K562 (cell line): ENCODE data around the gene GSTM1. TPM values are rescaled to one million over a fixed set of nuclear protein-coding genes. Genes with fewer than 3 reads are reported as not detected.

ENCODE experiments used
- ATAC-seq: fragments of 200-7000 bp; cut with Tn5 transposase; 3 replicates; pipeline ENCODE4 v1.9.1; 2020; ENCODE audit warnings: moderate library complexity
- BruUV-seq: library from RNA; stranded (reverse); fragments of 400-500 nt; replicated peaks from 2 replicates; lab custom pipeline; 2021; lab: Mats Ljungman, UMichigan
- CTCF ChIA-PET: fragments of 300-600 bp; formaldehyde crosslinking; extraction: SDS; loops from one replicate; lab custom pipeline; 2021; ENCODE audit warnings: low intra/inter-chr PET ratio; lab: Yijun Ruan, JAX
- POLR2A ChIA-PET: fragments of 300-600, 350-650 bp; sonication (Branson Sonifier 250); formaldehyde crosslinking; extraction: SDS; loops from one replicate; lab custom pipeline; 2021; ENCODE audit warnings: antibody characterized with exemption, inconsistent platforms; lab: Yijun Ruan, JAX
- DNase-seq, 4 experiments: peaks; one replicate each; pipeline versions ENCODE4 v3.0.0 to v3.0.0-alpha.2; 2011 to 2018; ENCODE audit warnings: low spot score in 3 of 4, mixed read lengths in 3 of 4; ENCODE audit errors: extremely low read depth in 1 of 4
- FAIRE-seq: peaks from 2 replicates; lab custom pipeline; 2011; peaks lifted over from hg19 to GRCh38; lab: Jason Lieb, UNC
- H2AFZ ChIP-seq: 2 replicates; pipeline ENCODE4 v1.6.0; 2011; ENCODE audit warnings: low read depth, low read length, control low read depth, inconsistent platforms
- H3K27ac ChIP-seq: fragments of 200-600 bp; 3 replicates; pipeline ENCODE4 v1.8.0; 2011; ENCODE audit warnings: low read depth, mild to moderate bottlenecking, control low read depth, inconsistent platforms, low read length, moderate library complexity, mixed read lengths; ENCODE audit errors: extremely low read depth
- H3K27me3 ChIP-seq, 2 experiments: fragments of 300-600 bp in 1 of 2; 2 replicates in 1 of 2; 3 replicates in 1 of 2; pipeline versions ENCODE4 v1.6.0 to v1.8.0; 2011; ENCODE audit warnings: inconsistent platforms in 2 of 2, low read length in 2 of 2, mild to moderate bottlenecking in 1 of 2, mixed read lengths in 1 of 2, moderate library complexity in 1 of 2; ENCODE audit not compliant: control insufficient read depth in 2 of 2, insufficient read depth in 2 of 2
- H3K36me3 ChIP-seq: fragments of 300-600 bp; 3 replicates; pipeline ENCODE4 v1.8.0; 2011; ENCODE audit warnings: mild to moderate bottlenecking, low read length, inconsistent platforms; ENCODE audit not compliant: control insufficient read depth, insufficient read depth
- H3K4me1 ChIP-seq, 2 experiments: fragments of 200-600 bp in 1 of 2; replicated peaks in 1 of 2; 2 replicates in 1 of 2; 3 replicates in 1 of 2; pipeline versions ENCODE4 v1.5.1 to v1.8.0; 2011; ENCODE audit warnings: inconsistent platforms in 2 of 2, low read length in 2 of 2, mild to moderate bottlenecking in 1 of 2, mixed read lengths in 1 of 2, moderate library complexity in 1 of 2; ENCODE audit not compliant: control insufficient read depth in 2 of 2, insufficient read depth in 2 of 2
- H3K4me2 ChIP-seq: 2 replicates; pipeline ENCODE4 v1.6.1; 2011; ENCODE audit warnings: low read length, control low read depth, inconsistent platforms, mixed read lengths; ENCODE audit not compliant: insufficient read depth
- H3K4me3 ChIP-seq: fragments of 200-600 bp; sonication (generic), shearing (Covaris generic); 2 replicates; pipeline ENCODE4 v1.5.1; 2016; ENCODE audit warnings: control low read depth, inconsistent platforms
- H3K79me2 ChIP-seq: fragments of 200-600 bp; 3 replicates; pipeline ENCODE4 v1.8.0; 2011; ENCODE audit warnings: low read length, inconsistent platforms; ENCODE audit not compliant: control insufficient read depth, insufficient read depth
- H3K9ac ChIP-seq, 2 experiments: 2 replicates each; pipeline versions ENCODE4 v1.6.0 to v1.6.1; 2011; ENCODE audit warnings: low read depth in 2 of 2, low read length in 2 of 2, control low read depth in 1 of 2, inconsistent platforms in 1 of 2, mild to moderate bottlenecking in 1 of 2, mixed read lengths in 1 of 2; ENCODE audit not compliant: insufficient read depth in 1 of 2
- H3K9me1 ChIP-seq: one replicate; pipeline ENCODE4 v1.6.0; 2011; ENCODE audit warnings: inconsistent platforms, mild to moderate bottlenecking, low read length, moderate library complexity; ENCODE audit not compliant: control insufficient read depth, insufficient read depth
- H3K9me3 ChIP-seq: replicated peaks from 2 replicates; pipeline ENCODE4 v1.5.1; 2011; ENCODE audit warnings: low read depth, low read length, inconsistent platforms; ENCODE audit not compliant: control insufficient read depth, insufficient read depth
- H4K20me1 ChIP-seq: replicated peaks from 2 replicates; pipeline ENCODE4 v1.6.1; 2011; ENCODE audit warnings: low read length, inconsistent platforms, mixed read lengths; ENCODE audit not compliant: control insufficient read depth, insufficient read depth
- ARID1B ChIP-seq: fragments of 450-650 bp; IDR thresholded peaks from 2 replicates; pipeline ENCODE4 v1.6.1; 2016; ENCODE audit warnings: antibody characterized with exemption, mild to moderate bottlenecking, inconsistent platforms
- BHLHE40 ChIP-seq: IDR thresholded peaks from 2 replicates; pipeline ENCODE4 v1.6.1; 2011; ENCODE audit warnings: low read length, improper control_type of control experiment
- CBFA2T3 ChIP-seq: fragments of 450-650 bp; IDR thresholded peaks from 2 replicates; pipeline ENCODE4 v1.6.1; 2017
- FOSL1 ChIP-seq: fragments of 200-800 bp; sonication (Bioruptor generic); conservative IDR thresholded peaks from 2 replicates; pipeline ENCODE4 v1.6.1; 2016; ENCODE audit warnings: missing genetic modification characterization, missing compliant biosample characterization
- FOXK2 ChIP-seq, 2 experiments: fragments of 450-650 bp; IDR thresholded peaks in 1 of 2; conservative IDR thresholded peaks in 1 of 2; 2 replicates each; pipeline ENCODE4 v1.6.1; 2016; ENCODE audit warnings: low read depth in 2 of 2, mild to moderate bottlenecking in 1 of 2
- LCOR ChIP-seq: sonication (generic); formaldehyde crosslinking; IDR thresholded peaks from 2 replicates; pipeline ENCODE4 v1.8.0; 2022; ENCODE audit warnings: mild to moderate bottlenecking, missing genetic modification reagents
- MNT ChIP-seq, 2 experiments: fragments of 450-650 bp; conservative IDR thresholded peaks; 2 replicates each; pipeline ENCODE4 v1.6.1; 2017; ENCODE audit warnings: mild to moderate bottlenecking in 2 of 2, moderate library complexity in 2 of 2
- MTA1 ChIP-seq: fragments of 450-650 bp; IDR thresholded peaks from 2 replicates; pipeline ENCODE4 v1.6.1; 2017; ENCODE audit warnings: borderline replicate concordance
- MTA3 ChIP-seq: fragments of 450-650 bp; formaldehyde crosslinking; IDR thresholded peaks from 2 replicates; pipeline ENCODE4 v1.6.1; 2017; ENCODE audit warnings: mild to moderate bottlenecking, borderline replicate concordance
- NCOR1 ChIP-seq: fragments of 450-650 bp; IDR thresholded peaks from 2 replicates; pipeline ENCODE4 v1.6.1; 2016; ENCODE audit warnings: mild to moderate bottlenecking, moderate library complexity
- NFIC ChIP-seq: fragments of 450-650 bp; IDR thresholded peaks from 2 replicates; pipeline ENCODE4 v1.6.1; 2017; ENCODE audit warnings: mild to moderate bottlenecking, inconsistent platforms
- NFIX ChIP-seq: fragments of 250-450 bp; sonication (Bioruptor Pico); IDR thresholded peaks from 2 replicates; pipeline ENCODE4 v1.4.0; 2020; ENCODE audit warnings: low read depth, mild to moderate bottlenecking, moderate library complexity
- NR1H2 ChIP-seq: sonication (generic); formaldehyde crosslinking; IDR thresholded peaks from 2 replicates; pipeline ENCODE4 v1.4.0; 2020; ENCODE audit warnings: mild to moderate bottlenecking, missing genetic modification reagents
- PHF21A ChIP-seq: fragments of 450-650 bp; IDR thresholded peaks from 2 replicates; pipeline ENCODE4 v1.6.1; 2017; ENCODE audit warnings: low read depth, borderline replicate concordance
- RAD21 ChIP-seq, 2 experiments: fragments of 250-450 bp in 1 of 2; fragments of 450-650 bp in 1 of 2; sonication (Bioruptor Pico) in 1 of 2; formaldehyde crosslinking in 1 of 2; IDR thresholded peaks in 1 of 2; conservative IDR thresholded peaks in 1 of 2; 2 replicates each; pipeline versions ENCODE4 v1.4.0 to v1.8.0; 2020 to 2022; ENCODE audit warnings: mild to moderate bottlenecking in 2 of 2, moderate library complexity in 1 of 2
- RB1 ChIP-seq: fragments of 450-650 bp; IDR thresholded peaks from 2 replicates; pipeline ENCODE4 v1.6.1; 2017; ENCODE audit warnings: low read depth, mild to moderate bottlenecking
- SMAD1 ChIP-seq: fragments of 150-350 bp; IDR thresholded peaks from 2 replicates; pipeline ENCODE4 v1.6.1; 2014; ENCODE audit warnings: low read length, low read depth; ENCODE audit not compliant: partially characterized antibody
- SOX6 ChIP-seq: fragments of 450-650 bp; IDR thresholded peaks from 2 replicates; pipeline ENCODE4 v1.6.1; 2014; ENCODE audit warnings: mild to moderate bottlenecking
- USF1 ChIP-seq: sonication (generic); formaldehyde crosslinking; IDR thresholded peaks from 2 replicates; pipeline ENCODE4 v1.9.0; 2022; ENCODE audit warnings: mild to moderate bottlenecking, missing genetic modification reagents
- USF2 ChIP-seq: sonication (generic); formaldehyde crosslinking; IDR thresholded peaks from 2 replicates; pipeline ENCODE4 v1.5.0; 2020; ENCODE audit warnings: missing genetic modification reagents
- ZFP36 ChIP-seq: fragments of 150-350 bp; IDR thresholded peaks from 2 replicates; pipeline ENCODE4 v1.6.1; 2018; ENCODE audit warnings: low read length, low read depth; ENCODE audit not compliant: partially characterized antibody
- WGBS: fragments of 100-300 bp; shearing (Covaris generic); methylation state at CpG from one replicate; pipeline ENCODE4 v1.1.6; 2016; ENCODE audit warnings: low coverage, mixed read lengths; ENCODE audit not compliant: insufficient coverage; ENCODE audit errors: missing lambda C conversion rate; 5-methylcytosine and 5-hydroxymethylcytosine counted together
- in situ Hi-C: fragments of 300-500 bp; cut with MboI; formaldehyde crosslinking; loops from 4 replicates; pipeline ENCODE4 v1.15.0; 2018; ENCODE audit warnings: inconsistent platforms, mixed read lengths
- intact Hi-C: fragments of 100-400 bp; cut with micrococcal nuclease; formaldehyde crosslinking; loops from 2 replicates; pipeline ENCODE4 v1.14.2; 2022
- polyA plus RNA-seq, 8 experiments: library from polyadenylated mRNA; depleted of rRNA in 4 of 8; stranded (reverse) in 5 of 8; unstranded in 3 of 8; fragments of >200 nt; fragmentation: Nextera tagmentation in 2 of 8; fragmentation: Illumina TruSeq in 1 of 8; extraction: Ambion mirVana in 2 of 8; extraction: Trizol in 1 of 8; gene quantifications; 2 replicates each; pipeline versions ENCODE4 v1.2.1 to v1.2.3, GENCODE V29; 2011 to 2014; ENCODE audit warnings: inconsistent platforms in 1 of 8, missing spikeins in 1 of 8
- total RNA-seq, 7 experiments: library from RNA; depleted of rRNA in 6 of 7; stranded (reverse); fragments of >200 nt in 6 of 7; fragmentation: Illumina TruSeq in 2 of 7; extraction: Trizol in 2 of 7; gene quantifications; 2 replicates each; pipeline versions ENCODE4 v1.2.1 to v1.2.3, GENCODE V29; 2011 to 2021; ENCODE audit warnings: low replicate concordance in 1 of 7

The GSTM1 gene
- total and polyA plus RNA-seq, 9 of the 15 experiments (the other 6 are each of a cell fraction or from before 2014, with no cell fraction given): not detected

- no TSS peak for BruUV-seq
- Histone ChIP-seq H3K9me3 (no peaks in the 10 kb centered on the region; the same call in 1 of the 2 replicates), H3K79me2 (no peaks in the 10 kb centered on the region), H3K4me2 (peak overlapping the region; percentile 31), H3K4me1 (peaks cover 15 to 36% of the 10 kb centered on the region in 2 experiments; a peak in 4 of 5 replicates), H3K27ac (no peak overlapping the region), H2AFZ (peak overlapping the region; percentile 56), H4K20me1 (no peaks in the 10 kb centered on the region), H3K36me3 (no peaks in the 10 kb centered on the region), H3K27me3 (no peaks in the 10 kb centered on the region), H3K4me3 (no peak overlapping the region), H3K9me1 (no peaks in the 10 kb centered on the region), H3K9ac (no peak overlapping the region)
- in situ Hi-C loops: loop anchor here (5.0 to 10.0 kb wide), 3 partner anchors 128 to 370 kb away; no protein-coding TSS in a partner anchor
- 13% methylated on average over 10 of the region's 10 CpGs for WGBS
- DNase-seq (peak in 1 of 4 experiments; percentile 64), FAIRE-seq (no peak), ATAC-seq (no peak)
- ChIA-PET POLR2A (interaction anchor here (1.1 kb wide), 1 partner anchor 11 kb away, joined by 3 read pairs; the partner anchor contains the start of gene GSTM4), CTCF (interaction anchor here (0.6 to 6.9 kb wide), 3 partner anchors 129 to 415 kb away, joined by 3 to 77 read pairs (median 15); partner anchors contain the start of gene AHCYL1)
- intact Hi-C loops: loop anchor here (5.0 to 10.0 kb wide), 2 partner anchors 58 to 470 kb away; partner anchors contain the start of gene UBL4B
- TF ChIP-seq RAD21 (CRISPR knock-in tag; conservative IDR thresholded peaks at IDR 0.05 in 1 of 2, IDR thresholded peaks at IDR 0.05 in 1 of 2) (0 out of 4 replicates have a peak, but pooled peaks of 1 of the 2 experiments have one; percentile 20), NCOR1 (peak; percentile 32; the same call in 1 of the 2 replicates), SMAD1 (peak; percentile 77), CBFA2T3 (0 out of 2 replicates have a peak, but pooled peaks have one; percentile 23), FOXK2 (conservative IDR thresholded peaks at IDR 0.05 in 1 of 2, IDR thresholded peaks at IDR 0.05 in 1 of 2; ENCODE audit: low read depth in 2 of 2) (peak; percentile 62 to 78; a peak in 3 of 4 replicates), USF1 (CRISPR knock-in tag) (peak; percentile 69), BHLHE40 (peak; percentile 93), USF2 (CRISPR knock-in tag) (peak; percentile 47), SOX6 (peak; percentile 90), PHF21A (no peak), MTA3 (no peak), LCOR (CRISPR knock-in tag) (no peak), RB1 (0 out of 2 replicates have a peak, but pooled peaks have one; percentile 26), NFIX (CRISPR knock-in tag) (peak; percentile 91), MNT (conservative IDR thresholded peaks at IDR 0.05) (0 out of 4 replicates have a peak, but pooled peaks of 1 of the 2 experiments have one; percentile 21), NR1H2 (CRISPR knock-in tag) (no peak), FOSL1 (tag) (no peak), NFIC (peak; percentile 99), ARID1B (peak; percentile 22; the same call in 1 of the 2 replicates), ZFP36 (peak; percentile 20), MTA1 (no peak)
Observed at GRCh38 chr1:109644670-109645069, 42.9 kb upstream of the GSTM1 start.
